SK-N-SH treated with all-trans-retinoic acid at 6 μM for 48 hours (cell line): ENCODE results near the gene PBX3.

Experiments
- ATAC-seq: fragments of 200-7000 bp; cut with Tn5 transposase; 3 replicates; pipeline ENCODE4 v1.9.1; 2020; ENCODE audit warnings: mild to moderate bottlenecking, moderate library complexity
- ARNTL ChIP-seq: fragments of 450-650 bp; formaldehyde crosslinking; IDR thresholded peaks from 2 replicates; pipeline ENCODE4 v1.5.0; 2020; ENCODE audit warnings: low read depth, mild to moderate bottlenecking, moderate library complexity, borderline replicate concordance
- CREB5 ChIP-seq: fragments of 250-450 bp; sonication (Bioruptor Pico); IDR thresholded peaks from 2 replicates; pipeline ENCODE4 v1.5.1; 2020; ENCODE audit warnings: low read depth, mild to moderate bottlenecking, moderate library complexity
- ESRRG ChIP-seq: fragments of 250-450 bp; sonication (Bioruptor Pico); IDR thresholded peaks from 2 replicates; pipeline ENCODE4 v1.6.1; 2021; ENCODE audit warnings: mild to moderate bottlenecking
- GLIS3 ChIP-seq: fragments of 250-450 bp; sonication (Bioruptor Pico); IDR thresholded peaks from 2 replicates; pipeline ENCODE4 v1.5.0; 2020; ENCODE audit warnings: mild to moderate bottlenecking, moderate library complexity
- ISL1 ChIP-seq: fragments of 250-450 bp; sonication (Bioruptor Pico); IDR thresholded peaks from 2 replicates; pipeline ENCODE4 v2.1.2; 2022; ENCODE audit warnings: mild to moderate bottlenecking, moderate library complexity
- OSR1 ChIP-seq: fragments of 250-450 bp; sonication (Bioruptor Pico); IDR thresholded peaks from 2 replicates; pipeline ENCODE4 v1.8.0; 2022; ENCODE audit warnings: moderate library complexity, mild to moderate bottlenecking, inconsistent platforms
- PATZ1 ChIP-seq: fragments of 250-450 bp; sonication (Bioruptor Pico); IDR thresholded peaks from 2 replicates; pipeline ENCODE4 v1.8.0; 2020; ENCODE audit warnings: mild to moderate bottlenecking, moderate library complexity, borderline replicate concordance
- PPARA ChIP-seq: fragments of 250-450 bp; sonication (Bioruptor Pico); IDR thresholded peaks from 2 replicates; pipeline ENCODE4 v1.5.0; 2020; ENCODE audit warnings: mild to moderate bottlenecking, borderline replicate concordance
- RARB ChIP-seq: fragments of 250-450 bp; sonication (Bioruptor Pico); IDR thresholded peaks from 2 replicates; pipeline ENCODE4 v1.8.0; 2021; ENCODE audit warnings: mild to moderate bottlenecking, moderate library complexity
- SNAI2 ChIP-seq: fragments of 250-450 bp; sonication (Bioruptor Pico); IDR thresholded peaks from 2 replicates; pipeline ENCODE4 v1.5.0; 2020; ENCODE audit warnings: mild to moderate bottlenecking, moderate library complexity
- TOX ChIP-seq: fragments of 250-450 bp; sonication (Bioruptor Pico); IDR thresholded peaks from 2 replicates; pipeline ENCODE4 v1.8.0; 2021; ENCODE audit warnings: mild to moderate bottlenecking, moderate library complexity, borderline replicate concordance
- ZC3H10 ChIP-seq: fragments of 250-450 bp; sonication (Bioruptor Pico); IDR thresholded peaks from 2 replicates; pipeline ENCODE4 v1.5.1; 2021; ENCODE audit warnings: mild to moderate bottlenecking, moderate library complexity
- ZFP3 ChIP-seq: fragments of 250-450 bp; sonication (Bioruptor Pico); IDR thresholded peaks from 2 replicates; pipeline ENCODE4 v1.5.0; 2020; ENCODE audit warnings: mild to moderate bottlenecking, moderate library complexity
- ZFP30 ChIP-seq: fragments of 450-650 bp; formaldehyde crosslinking; IDR thresholded peaks from 2 replicates; pipeline ENCODE4 v1.5.0; 2022; ENCODE audit warnings: mild to moderate bottlenecking, moderate library complexity
- ZNF565 ChIP-seq: fragments of 450-650 bp; formaldehyde crosslinking; conservative IDR thresholded peaks from 2 replicates; pipeline ENCODE4 v1.5.0; 2020; ENCODE audit warnings: low read depth, mild to moderate bottlenecking, moderate library complexity
- ZNF70 ChIP-seq: fragments of 450-650 bp; formaldehyde crosslinking; IDR thresholded peaks from 2 replicates; pipeline ENCODE4 v1.5.0; 2020; ENCODE audit warnings: mild to moderate bottlenecking, moderate library complexity
- ZNF8 ChIP-seq: fragments of 450-650 bp; formaldehyde crosslinking; IDR thresholded peaks from 2 replicates; pipeline ENCODE4 v1.5.0; 2020; ENCODE audit warnings: mild to moderate bottlenecking, moderate library complexity
- TF ChIP-seq, protein P1 (sequence below): fragments of 250-450 bp; sonication (Bioruptor Pico); IDR thresholded peaks from 2 replicates; pipeline ENCODE4 v1.5.0; 2020; ENCODE audit warnings: mild to moderate bottlenecking, moderate library complexity
- TF ChIP-seq, protein P2 (sequence below): fragments of 250-450 bp; sonication (Bioruptor Pico); IDR thresholded peaks from 2 replicates; pipeline ENCODE4 v1.5.1; 2021; ENCODE audit warnings: mild to moderate bottlenecking, moderate library complexity

The PBX3 gene

DNA sequence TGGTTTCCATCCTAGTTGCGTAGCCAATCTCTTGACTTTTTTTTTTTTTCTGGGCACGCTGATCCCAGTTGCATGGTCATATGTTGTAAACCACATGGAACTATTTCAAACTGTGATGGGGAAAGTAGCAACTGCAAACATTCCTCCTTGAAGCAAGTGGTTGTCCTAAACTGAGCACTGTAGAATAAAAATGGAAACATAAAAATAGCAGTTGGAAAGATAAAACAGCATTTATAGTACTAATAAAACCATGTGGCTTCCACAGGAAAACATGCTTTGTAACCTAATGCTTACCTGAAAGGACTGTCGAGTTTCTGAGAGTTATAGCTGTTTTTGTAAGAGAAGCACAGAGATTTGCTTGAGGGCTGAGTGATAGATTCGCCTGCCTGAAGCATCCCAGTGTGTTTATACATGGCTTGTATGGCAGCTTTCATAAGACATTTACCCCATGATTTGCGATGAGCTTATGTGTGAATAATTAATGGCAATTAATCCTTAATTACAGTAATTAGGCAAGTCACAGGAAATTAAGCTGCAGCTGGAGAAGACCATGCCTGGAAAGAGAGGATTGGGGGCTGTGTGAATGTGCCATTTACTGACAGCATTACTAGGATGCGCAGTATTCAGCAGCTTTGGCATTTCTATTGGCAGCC is 136.5 kb downstream of the PBX3 start:
- 0 out of 3 replicates have a peak, but pooled peaks have one; percentile 19 for ATAC-seq
- TF ChIP-seq TOX (no peak), ZFP30 (CRISPR knock-in tag) (no peak), CREB5 (CRISPR knock-in tag) (no peak), ZFP3 (CRISPR knock-in tag) (no peak), ZNF8 (no peak), PPARA (no peak), ZNF70 (no peak), ZC3H10 (CRISPR knock-in tag) (no peak), PATZ1 (CRISPR knock-in tag) (no peak), OSR1 (CRISPR knock-in tag) (no peak), ARNTL (CRISPR knock-in tag) (no peak), RARB (no peak), ESRRG (CRISPR knock-in tag) (no peak), SNAI2 (CRISPR knock-in tag) (no peak), GLIS3 (CRISPR knock-in tag) (no peak)
- TF ChIP-seq, protein P1, sequence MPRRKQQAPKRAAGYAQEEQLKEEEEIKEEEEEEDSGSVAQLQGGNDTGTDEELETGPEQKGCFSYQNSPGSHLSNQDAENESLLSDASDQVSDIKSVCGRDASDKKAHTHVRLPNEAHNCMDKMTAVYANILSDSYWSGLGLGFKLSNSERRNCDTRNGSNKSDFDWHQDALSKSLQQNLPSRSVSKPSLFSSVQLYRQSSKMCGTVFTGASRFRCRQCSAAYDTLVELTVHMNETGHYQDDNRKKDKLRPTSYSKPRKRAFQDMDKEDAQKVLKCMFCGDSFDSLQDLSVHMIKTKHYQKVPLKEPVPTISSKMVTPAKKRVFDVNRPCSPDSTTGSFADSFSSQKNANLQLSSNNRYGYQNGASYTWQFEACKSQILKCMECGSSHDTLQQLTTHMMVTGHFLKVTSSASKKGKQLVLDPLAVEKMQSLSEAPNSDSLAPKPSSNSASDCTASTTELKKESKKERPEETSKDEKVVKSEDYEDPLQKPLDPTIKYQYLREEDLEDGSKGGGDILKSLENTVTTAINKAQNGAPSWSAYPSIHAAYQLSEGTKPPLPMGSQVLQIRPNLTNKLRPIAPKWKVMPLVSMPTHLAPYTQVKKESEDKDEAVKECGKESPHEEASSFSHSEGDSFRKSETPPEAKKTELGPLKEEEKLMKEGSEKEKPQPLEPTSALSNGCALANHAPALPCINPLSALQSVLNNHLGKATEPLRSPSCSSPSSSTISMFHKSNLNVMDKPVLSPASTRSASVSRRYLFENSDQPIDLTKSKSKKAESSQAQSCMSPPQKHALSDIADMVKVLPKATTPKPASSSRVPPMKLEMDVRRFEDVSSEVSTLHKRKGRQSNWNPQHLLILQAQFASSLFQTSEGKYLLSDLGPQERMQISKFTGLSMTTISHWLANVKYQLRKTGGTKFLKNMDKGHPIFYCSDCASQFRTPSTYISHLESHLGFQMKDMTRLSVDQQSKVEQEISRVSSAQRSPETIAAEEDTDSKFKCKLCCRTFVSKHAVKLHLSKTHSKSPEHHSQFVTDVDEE (CRISPR knock-in tag), result no peak
- TF ChIP-seq, protein P2, sequence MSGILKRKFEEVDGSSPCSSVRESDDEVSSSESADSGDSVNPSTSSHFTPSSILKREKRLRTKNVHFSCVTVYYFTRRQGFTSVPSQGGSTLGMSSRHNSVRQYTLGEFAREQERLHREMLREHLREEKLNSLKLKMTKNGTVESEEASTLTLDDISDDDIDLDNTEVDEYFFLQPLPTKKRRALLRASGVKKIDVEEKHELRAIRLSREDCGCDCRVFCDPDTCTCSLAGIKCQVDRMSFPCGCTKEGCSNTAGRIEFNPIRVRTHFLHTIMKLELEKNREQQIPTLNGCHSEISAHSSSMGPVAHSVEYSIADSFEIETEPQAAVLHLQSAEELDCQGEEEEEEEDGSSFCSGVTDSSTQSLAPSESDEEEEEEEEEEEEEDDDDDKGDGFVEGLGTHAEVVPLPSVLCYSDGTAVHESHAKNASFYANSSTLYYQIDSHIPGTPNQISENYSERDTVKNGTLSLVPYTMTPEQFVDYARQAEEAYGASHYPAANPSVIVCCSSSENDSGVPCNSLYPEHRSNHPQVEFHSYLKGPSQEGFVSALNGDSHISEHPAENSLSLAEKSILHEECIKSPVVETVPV (CRISPR knock-in tag), result no peak
- TF ChIP-seq, all 23 proteins: peak for 0

GRCh38 chr9:125884218-125884595 is 137.0 kb downstream of the PBX3 start:
- TF ChIP-seq ESRRG (CRISPR knock-in tag) (no peak), SNAI2 (CRISPR knock-in tag) (no peak), ZNF565 (CRISPR knock-in tag) (no peak), ISL1 (CRISPR knock-in tag) (no peak), CREB5 (CRISPR knock-in tag) (no peak)
- TF ChIP-seq, protein P1 (CRISPR knock-in tag), result no peak
- TF ChIP-seq, all 23 proteins: peak for 0
- no peak for ATAC-seq
